CD4-positive, alpha-beta T cell treated with Interferon alpha-2 for 1 hour (primary cell): Measurements from ENCODE around the gene YIPF2.
A peak's percentile ranks its signal among the peaks of the same experiment; 100 is the strongest.
"Not testable (repeated sequence)": the region's sequence is repeated elsewhere in the genome, so short reads cannot be mapped to it uniquely, and the experiment has no call there.

Experiments used
- DNase-seq, 2 donors: peaks; one replicate each; pipeline ENCODE4 v3.0.0-alpha.2; 2020 to 2022

The YIPF2 gene

DNA sequence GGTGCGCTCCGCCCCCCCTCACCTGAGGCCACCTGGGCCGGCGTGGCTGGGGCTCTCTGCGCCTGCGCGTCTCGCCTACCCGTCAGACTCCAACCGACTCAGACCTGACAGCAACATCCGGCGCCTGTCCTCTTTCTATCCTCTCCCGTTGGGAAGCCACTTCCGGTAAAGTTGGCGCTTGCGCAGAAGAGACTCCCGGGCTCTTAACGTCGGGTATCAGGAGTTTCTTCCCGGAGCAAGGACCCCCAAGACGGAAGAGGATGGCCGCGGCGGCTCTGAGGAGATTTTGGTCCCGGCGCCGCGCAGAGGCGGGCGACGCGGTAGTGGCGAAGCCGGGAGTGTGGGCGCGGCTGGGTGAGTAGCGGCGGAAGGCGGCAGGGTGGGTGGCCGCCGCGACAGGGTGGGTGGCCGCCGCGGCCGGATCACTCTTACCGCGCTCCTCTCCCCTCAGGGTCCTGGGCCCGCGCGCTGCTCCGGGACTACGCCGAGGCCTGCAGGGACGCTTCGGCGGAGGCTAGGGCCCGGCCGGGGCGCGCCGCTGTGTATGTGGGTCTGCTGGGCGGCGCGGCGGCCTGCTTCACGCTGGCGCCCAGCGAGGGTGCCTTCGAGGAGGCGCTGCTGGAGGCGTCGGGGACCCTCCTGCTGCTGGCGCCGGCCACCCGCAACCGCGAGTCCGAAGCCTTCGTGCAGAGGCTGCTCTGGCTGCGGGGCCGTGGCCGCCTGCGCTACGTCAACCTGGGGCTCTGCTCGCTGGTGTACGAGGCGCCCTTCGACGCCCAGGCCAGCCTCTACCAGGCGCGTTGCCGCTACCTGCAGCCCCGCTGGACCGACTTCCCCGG lies at the start of gene YIPF2, which contains the start of gene TIMM29:
YIPF2 (minus strand) TSS at position 77 of the 839 bp plus-strand sequence. CDS start 229 bp downstream, outside the sequence.
TIMM29 (plus strand) TSS at position 249 of the 839 bp plus-strand sequence; CDS start at position 261, 12 bp downstream.
- peak; percentile 96 for DNase-seq

DNA sequence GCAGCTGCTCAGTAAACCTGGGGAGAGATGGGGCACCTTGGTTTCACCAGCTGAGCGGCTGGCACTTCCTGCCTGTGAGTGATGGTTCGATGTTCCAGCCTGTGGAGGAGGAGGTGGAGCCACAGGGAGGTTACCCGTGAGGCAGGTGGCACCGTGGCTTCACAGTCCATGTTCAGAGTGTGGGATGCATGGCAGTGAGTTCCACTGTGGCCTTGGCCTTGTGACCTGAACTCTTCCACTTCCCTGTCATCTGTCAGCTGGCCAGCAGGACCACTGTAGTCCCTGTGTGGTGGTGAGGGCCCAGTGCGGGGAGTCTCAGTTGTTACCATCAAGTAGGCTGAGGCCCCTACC lies 49.3 kb upstream of the YIPF2 start:
- DNase-seq = no peak

- no peak for DNase-seq
Observed at GRCh38 chr19:10976131-10976892, 47.9 kb upstream of the YIPF2 start.

GRCh38 chr19:10975374-10976130 lies 47.1 kb upstream of the YIPF2 start:
- no peak for DNase-seq

DNA sequence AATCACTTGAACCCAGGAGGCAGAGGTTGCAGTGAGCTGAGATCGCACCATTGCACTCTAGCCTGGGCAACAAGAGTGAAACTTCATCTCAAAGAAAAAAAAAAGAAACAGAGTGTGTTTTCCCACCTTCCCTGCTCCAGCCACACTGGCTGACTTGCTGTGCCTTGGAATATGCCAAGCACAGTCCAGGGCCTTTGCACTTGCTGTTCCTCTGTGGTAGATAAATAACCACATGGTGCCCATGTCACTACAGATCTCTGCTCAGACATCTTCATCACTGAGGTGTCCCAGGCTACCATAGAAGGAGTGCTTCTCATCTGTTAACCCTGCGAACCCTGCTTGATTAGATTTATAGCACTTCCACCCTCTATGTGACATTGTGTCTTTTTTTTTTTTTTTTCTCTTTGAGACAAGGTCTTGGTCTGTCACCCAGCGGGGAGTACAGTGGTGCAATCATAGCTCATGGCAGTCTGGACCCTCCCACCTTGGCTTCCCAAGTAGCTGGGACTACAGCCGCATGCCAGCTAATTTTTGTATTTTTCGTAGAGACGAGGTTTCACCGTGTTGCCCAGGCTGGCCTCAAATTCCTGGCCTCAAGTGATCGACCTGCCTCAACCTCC lies 42.8 kb upstream of the YIPF2 start:
- DNase-seq = no peak

DNA sequence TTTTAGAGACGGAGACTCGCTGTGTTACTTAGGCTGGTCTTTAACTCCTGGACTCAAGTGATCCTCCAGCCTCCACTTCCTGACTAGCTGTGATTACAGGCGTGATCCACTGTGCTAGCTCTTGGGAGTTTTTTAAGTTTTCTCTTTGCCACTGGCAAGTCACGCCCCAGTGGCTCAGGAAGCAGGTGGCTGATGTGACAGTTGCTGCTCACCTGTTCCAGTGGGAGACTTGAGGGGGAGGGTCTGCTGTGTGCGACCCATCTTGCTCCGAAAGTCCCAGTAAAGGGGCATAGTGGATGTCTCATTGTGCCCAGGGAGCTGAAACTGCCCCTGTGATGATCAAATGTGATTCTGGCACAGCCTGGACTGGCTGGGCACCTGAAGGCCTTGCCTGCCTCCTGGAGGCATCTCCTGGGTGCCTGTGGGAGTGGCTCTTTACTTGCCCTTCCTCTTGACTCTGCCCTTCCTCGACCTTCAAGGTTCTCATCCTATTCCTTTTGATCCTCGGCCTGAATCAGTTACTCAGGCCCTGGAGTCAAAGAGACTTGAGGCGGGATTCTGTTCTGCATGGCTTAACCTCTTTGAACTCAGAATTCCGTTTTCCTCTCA lies 40.2 kb upstream of the YIPF2 start:
- DNase-seq = no peak

DNA sequence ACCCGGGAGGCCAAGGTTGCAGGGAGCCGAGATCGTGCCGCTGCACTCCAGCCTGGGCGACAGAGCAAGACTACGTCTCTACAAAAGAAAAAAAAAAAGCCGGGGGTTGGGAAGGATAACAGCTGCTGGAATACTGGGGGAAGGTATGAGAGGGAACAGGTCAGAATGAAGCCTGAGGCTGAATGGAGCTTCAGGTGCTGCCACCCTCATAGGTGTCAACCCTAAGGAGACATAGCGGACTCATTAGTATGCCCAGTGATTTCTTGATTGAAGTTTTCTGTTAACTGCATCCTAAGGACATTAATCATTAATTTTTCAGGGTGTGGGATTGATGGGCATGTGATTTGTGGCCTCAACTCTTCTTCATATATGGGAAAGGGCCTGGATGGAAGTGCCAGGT lies 38.4 kb upstream of the YIPF2 start:
- DNase-seq = no peak

GRCh38 chr19:10965398-10965797 lies 37.0 kb upstream of the YIPF2 start:
- DNase-seq = no peak

GRCh38 chr19:10964903-10965302 lies 36.5 kb upstream of the YIPF2 start:
- DNase-seq = no peak

GRCh38 chr19:10963865-10964264 lies 35.4 kb upstream of the YIPF2 start:
- DNase-seq = no peak

DNA sequence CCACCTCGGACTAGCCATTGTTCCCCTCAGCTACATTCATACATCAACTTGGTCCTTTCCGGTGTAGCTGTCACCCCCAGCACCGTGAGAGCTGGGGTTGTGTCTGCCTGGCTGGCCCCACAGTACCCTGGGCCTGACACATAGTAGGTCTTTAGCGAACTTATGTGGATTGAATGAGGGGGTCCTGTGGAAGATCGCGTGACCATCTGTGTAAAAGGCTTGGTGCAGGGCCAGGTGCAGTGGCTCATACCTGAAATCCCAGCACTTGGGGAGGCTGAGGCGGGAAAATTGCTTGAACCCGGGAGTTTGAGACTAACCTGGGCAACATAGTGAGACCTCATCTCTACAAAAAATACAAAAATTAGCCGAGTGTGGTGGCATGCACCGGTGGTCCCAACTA lies 34.4 kb upstream of the YIPF2 start:
- no peak for DNase-seq

GRCh38 chr19:10961073-10961860 lies 32.8 kb upstream of the YIPF2 start:
- DNase-seq = no peak

GRCh38 chr19:10960314-10961072 lies 32.1 kb upstream of the YIPF2 start, which contains the start of gene SMARCA4:
Gene SMARCA4, plus strand, starts transcription at chr19:10961030. Its CDS starts 23,122 bp downstream, at chr19:10984152.
- DNase-seq = peak; percentile 98

- DNase-seq = not testable (repeated sequence)
Observed at GRCh38 chr19:10959277-10959968, 31.0 kb upstream of the YIPF2 start.

DNA sequence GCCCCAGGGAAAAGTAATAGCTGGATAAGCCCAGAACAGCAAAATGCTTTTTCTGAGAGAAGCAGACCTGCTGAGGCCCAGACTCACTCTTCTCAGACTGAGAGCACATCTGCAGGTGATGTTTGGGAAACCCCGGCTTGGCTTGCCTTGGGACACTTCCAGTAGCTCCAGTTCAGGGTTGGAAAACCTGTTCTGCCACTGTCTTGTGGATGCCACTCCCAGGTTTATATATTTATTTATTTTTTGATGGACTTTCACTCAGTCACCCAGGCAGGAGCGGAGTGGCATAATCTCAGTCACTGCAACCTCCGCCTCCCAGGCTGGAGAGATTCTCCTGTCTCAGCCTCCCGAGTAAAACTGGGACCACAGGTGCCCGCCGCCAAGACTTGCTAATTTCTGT lies 24.4 kb upstream of the YIPF2 start:
- no peak for DNase-seq

DNA sequence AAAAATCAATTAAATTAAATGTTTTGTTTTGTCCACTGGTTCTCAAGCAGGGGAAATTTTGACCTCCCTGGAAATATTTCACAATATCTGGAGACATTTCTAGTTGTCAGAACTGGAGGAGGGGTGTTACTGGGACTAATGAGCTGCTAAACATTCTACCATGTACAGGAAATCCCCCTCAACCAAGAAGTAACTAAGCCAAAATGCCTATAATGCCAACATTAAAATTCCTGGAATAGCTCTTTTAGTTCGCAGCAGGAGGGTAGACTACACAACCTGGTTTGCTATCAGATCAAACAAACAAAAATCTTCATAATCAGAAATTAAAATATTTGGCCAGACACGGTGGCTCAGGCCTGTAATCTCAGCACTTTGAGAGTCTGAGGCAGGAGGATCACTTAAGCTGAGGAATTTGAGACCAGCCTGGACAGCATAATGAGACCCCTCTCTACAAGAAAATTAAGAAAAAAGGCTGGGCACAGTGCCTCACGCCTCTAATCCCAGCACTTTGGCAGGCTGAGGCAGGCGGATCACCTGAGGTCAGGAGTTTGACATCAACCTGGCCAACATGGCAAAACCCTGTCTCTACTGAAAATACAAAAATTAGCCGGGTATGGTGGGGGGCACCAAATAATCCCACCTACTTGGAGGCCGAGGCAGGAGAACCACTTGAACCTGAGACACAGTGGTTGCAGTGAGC lies 18.7 kb upstream of the YIPF2 start:
- DNase-seq = no peak

- no peak for DNase-seq
Observed at GRCh38 chr19:10945264-10945663, 16.8 kb upstream of the YIPF2 start.

GRCh38 chr19:10943412-10943811 lies 15.0 kb upstream of the YIPF2 start:
- DNase-seq = not testable (repeated sequence)

- DNase-seq = not testable (repeated sequence)
Observed at GRCh38 chr19:10941649-10942048, 13.2 kb upstream of the YIPF2 start.
